GM23338 (cell line): ENCODE results near the gene KLF11.

Experiments
- CREB1 ChIP-seq: fragments of 250-450 bp; sonication (Bioruptor Pico); IDR thresholded peaks from 2 replicates; pipeline ENCODE4 v1.5.0; 2020; ENCODE audit warnings: low read depth, mild to moderate bottlenecking, moderate library complexity
- EZH2 ChIP-seq: fragments of 200-600 bp; sonication (generic); IDR thresholded peaks from one replicate; pipeline ENCODE4 v1.8.0; 2017; ENCODE audit warnings: antibody characterized with exemption, mild to moderate bottlenecking, low read depth; ENCODE audit not compliant: unreplicated experiment
- NANOG ChIP-seq: IDR thresholded peaks from 2 replicates; pipeline ENCODE4 v1.6.1; 2016; ENCODE audit warnings: antibody characterized with exemption, borderline replicate concordance
- POLR2AphosphoS5 ChIP-seq: IDR thresholded peaks from 2 replicates; pipeline ENCODE4 v1.6.1; 2016; ENCODE audit warnings: antibody characterized with exemption, low read depth
- TF ChIP-seq, protein P1 (sequence below), 2 experiments: fragments of 200-600 bp in 1 of 2; sonication (generic) in 1 of 2; conservative IDR thresholded peaks; 2 replicates each; pipeline versions ENCODE4 v1.5.1 to v1.6.1; 2016 to 2017; ENCODE audit warnings: antibody characterized with exemption in 2 of 2, low read depth in 2 of 2, mild to moderate bottlenecking in 2 of 2, moderate library complexity in 1 of 2
- TF ChIP-seq, protein P2 (sequence below): IDR thresholded peaks from one replicate; pipeline ENCODE4 v1.6.1; 2018; ENCODE audit warnings: antibody characterized with exemption; ENCODE audit not compliant: unreplicated experiment

DNA sequence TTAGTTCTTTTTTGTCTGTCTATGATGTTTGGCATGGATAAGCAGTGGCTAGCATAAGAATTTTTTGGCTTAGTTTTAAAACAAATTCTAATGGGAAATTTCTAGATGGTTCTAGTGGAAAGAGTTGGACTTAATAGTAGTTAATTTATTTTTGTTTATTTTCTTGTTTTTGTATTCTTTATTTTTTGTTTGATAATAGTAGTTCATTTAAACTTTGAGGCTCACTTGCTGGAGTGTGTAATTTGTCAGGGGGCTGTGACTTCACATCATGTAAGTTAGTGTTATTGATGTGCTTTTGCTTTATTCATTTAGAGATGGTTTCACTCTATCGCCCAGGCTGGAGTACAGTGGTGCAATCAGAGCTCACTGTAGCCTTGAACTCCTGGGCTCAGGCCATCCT lies 43.7 kb upstream of the KLF11 start:
- TF ChIP-seq CREB1 (CRISPR knock-in tag) = no peak
- TF ChIP-seq, protein P1, sequence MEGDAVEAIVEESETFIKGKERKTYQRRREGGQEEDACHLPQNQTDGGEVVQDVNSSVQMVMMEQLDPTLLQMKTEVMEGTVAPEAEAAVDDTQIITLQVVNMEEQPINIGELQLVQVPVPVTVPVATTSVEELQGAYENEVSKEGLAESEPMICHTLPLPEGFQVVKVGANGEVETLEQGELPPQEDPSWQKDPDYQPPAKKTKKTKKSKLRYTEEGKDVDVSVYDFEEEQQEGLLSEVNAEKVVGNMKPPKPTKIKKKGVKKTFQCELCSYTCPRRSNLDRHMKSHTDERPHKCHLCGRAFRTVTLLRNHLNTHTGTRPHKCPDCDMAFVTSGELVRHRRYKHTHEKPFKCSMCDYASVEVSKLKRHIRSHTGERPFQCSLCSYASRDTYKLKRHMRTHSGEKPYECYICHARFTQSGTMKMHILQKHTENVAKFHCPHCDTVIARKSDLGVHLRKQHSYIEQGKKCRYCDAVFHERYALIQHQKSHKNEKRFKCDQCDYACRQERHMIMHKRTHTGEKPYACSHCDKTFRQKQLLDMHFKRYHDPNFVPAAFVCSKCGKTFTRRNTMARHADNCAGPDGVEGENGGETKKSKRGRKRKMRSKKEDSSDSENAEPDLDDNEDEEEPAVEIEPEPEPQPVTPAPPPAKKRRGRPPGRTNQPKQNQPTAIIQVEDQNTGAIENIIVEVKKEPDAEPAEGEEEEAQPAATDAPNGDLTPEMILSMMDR (conservative IDR thresholded peaks at IDR 0.05; ENCODE audit: low read depth in 2 of 2) = no peak
- TF ChIP-seq POLR2AphosphoS5 = no peak
- TF ChIP-seq EZH2 = no peak
- TF ChIP-seq, protein P2, sequence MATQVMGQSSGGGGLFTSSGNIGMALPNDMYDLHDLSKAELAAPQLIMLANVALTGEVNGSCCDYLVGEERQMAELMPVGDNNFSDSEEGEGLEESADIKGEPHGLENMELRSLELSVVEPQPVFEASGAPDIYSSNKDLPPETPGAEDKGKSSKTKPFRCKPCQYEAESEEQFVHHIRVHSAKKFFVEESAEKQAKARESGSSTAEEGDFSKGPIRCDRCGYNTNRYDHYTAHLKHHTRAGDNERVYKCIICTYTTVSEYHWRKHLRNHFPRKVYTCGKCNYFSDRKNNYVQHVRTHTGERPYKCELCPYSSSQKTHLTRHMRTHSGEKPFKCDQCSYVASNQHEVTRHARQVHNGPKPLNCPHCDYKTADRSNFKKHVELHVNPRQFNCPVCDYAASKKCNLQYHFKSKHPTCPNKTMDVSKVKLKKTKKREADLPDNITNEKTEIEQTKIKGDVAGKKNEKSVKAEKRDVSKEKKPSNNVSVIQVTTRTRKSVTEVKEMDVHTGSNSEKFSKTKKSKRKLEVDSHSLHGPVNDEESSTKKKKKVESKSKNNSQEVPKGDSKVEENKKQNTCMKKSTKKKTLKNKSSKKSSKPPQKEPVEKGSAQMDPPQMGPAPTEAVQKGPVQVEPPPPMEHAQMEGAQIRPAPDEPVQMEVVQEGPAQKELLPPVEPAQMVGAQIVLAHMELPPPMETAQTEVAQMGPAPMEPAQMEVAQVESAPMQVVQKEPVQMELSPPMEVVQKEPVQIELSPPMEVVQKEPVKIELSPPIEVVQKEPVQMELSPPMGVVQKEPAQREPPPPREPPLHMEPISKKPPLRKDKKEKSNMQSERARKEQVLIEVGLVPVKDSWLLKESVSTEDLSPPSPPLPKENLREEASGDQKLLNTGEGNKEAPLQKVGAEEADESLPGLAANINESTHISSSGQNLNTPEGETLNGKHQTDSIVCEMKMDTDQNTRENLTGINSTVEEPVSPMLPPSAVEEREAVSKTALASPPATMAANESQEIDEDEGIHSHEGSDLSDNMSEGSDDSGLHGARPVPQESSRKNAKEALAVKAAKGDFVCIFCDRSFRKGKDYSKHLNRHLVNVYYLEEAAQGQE = no peak
- TF ChIP-seq NANOG = no peak
